ENCODE results near the gene NKX2-4. TPM values are rescaled to one million over a fixed set of nuclear protein-coding genes. Genes with fewer than 3 reads are reported as not detected.
"Not testable (repeated sequence)": the region's sequence is repeated elsewhere in the genome, so short reads cannot be mapped to it uniquely, and the experiment has no call there.

The NKX2-4 gene
- polyA plus RNA-seq, 1 donor = not detected

DNA sequence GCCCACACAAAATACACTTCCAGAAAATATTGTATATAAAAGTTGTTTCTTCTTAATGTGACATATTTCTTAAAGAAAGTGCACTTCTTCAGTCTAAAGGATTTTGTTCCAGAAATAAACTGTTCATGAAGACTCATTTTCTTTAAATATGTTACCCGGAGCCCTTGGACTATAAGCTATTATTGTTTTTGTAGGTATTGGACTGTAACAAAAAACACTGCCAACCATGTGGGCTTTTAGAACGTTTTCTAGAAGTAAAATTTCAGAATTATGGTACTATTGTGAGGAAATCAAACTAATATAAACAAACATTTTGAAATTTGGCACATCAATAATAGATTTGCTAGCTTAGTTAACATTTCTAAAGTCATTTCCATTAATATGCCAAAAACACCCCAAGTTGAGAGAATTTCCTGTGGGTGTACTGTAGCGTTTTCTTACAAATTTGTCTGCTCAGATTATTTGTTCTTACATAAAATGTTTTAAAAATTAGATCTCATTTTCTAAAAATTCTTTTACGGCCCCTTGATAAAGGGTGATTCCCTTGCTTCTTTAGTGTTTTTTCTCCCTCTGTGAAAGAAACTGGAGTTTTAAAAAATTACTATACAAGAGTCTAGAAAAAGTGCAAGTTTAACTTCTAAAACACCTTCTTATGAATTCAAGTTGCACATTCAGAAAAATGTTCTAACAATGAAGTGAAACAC lies 3.4 kb downstream of the NKX2-4 start:
- DNase-seq = no peak

GRCh38 chr20:21393166-21393565 lies 4.2 kb downstream of the NKX2-4 start:
- DNase-seq = no peak

GRCh38 chr20:21391972-21392352 lies 5.4 kb downstream of the NKX2-4 start:
- no peak for DNase-seq

- DNase-seq = no peak
Observed at GRCh38 chr20:21391185-21391971, 5.9 kb downstream of the NKX2-4 start.

DNA sequence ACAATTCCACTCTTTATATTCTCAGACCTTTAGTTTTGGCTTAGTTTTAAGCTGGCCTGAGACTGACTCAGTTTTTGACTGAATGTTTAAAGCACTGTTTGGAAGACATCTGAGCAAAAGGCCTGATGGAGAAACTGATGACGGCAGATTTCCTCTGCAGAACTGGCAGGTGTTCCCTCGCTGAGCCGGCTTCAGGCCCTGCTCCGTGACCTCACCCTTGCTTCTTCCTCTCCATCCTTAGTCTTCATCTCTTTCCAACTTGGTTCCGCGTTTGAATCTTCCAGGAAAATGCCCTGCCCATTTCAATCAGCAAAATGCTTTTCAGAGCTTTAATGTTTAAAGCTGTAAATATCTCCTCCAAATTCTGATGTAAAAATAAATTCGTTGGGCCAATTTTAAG lies 6.6 kb downstream of the NKX2-4 start:
- no peak for DNase-seq

- DNase-seq = no peak
Observed at GRCh38 chr20:21389368-21389767, 8.0 kb downstream of the NKX2-4 start.

DNA sequence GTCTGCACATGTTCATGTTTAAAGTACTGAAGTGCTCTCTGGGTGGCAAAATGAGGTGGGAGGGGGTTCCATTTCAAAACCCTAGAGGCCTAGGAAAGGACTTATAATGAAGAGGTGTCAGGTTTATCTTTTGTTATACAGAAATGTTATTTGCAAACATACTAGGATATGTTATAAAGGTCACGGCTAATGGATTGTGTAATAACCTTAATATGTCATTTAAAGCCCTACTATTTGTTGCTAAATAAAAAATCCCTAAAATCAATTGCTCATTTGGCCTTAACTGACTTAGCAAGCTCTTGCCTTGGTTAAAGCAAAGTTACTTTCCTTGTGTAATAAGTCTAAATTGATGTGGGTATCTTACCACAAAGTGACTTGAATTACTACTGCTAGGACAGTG lies 8.8 kb downstream of the NKX2-4 start:
- no peak for DNase-seq

DNA sequence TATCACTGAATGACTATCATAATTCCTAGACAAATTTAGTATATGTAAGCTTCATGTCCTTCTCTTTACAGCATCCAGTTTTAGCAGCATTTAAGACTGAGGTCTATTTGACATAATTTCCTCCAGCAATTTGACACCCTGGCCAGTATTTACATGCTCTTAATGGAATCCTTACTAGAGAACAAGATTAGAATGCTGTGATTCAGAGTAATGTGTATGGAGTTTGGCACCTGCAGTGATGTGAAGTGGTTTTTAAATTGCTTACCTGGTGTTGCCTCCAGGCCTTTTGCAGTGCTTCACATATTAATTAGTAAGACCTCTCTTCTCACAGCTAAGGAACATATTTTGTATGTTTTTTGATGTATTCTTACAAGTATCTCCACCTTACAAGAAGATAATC lies 9.8 kb downstream of the NKX2-4 start:
- DNase-seq = no peak

GRCh38 chr20:21386111-21386510 lies 11.2 kb downstream of the NKX2-4 start:
- DNase-seq = no peak

- DNase-seq = no peak
Observed at GRCh38 chr20:21384308-21384892, 12.9 kb downstream of the NKX2-4 start.

GRCh38 chr20:21381619-21382018 lies 15.7 kb downstream of the NKX2-4 start:
- no peak for DNase-seq

GRCh38 chr20:21380711-21381110 lies 16.6 kb downstream of the NKX2-4 start:
- no peak for DNase-seq

- DNase-seq = no peak
Observed at GRCh38 chr20:21378259-21378658, 19.1 kb downstream of the NKX2-4 start.

- DNase-seq = no peak
Observed at GRCh38 chr20:21377701-21378100, 19.6 kb downstream of the NKX2-4 start.

DNA sequence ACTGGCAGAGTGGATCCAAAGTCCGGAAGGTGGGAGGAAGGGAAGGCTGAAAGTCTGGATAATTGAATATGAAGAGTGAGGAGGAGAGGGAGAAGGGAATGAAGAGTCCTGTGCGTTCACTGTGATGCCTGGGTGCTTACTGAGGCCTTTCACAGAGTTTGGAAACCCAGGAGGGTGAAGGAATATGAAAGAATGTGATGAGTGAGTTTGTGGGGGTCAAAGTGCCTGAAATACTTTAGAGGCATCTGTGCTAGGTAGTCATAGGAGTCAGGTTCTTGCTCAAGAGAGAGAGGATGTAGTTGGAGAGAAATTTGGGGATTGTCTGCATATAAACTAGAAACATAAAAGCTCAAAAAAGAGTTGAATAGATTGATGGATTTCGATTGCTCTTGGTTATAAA lies 20.7 kb downstream of the NKX2-4 start:
- no peak for DNase-seq

GRCh38 chr20:21373436-21373835 lies 23.9 kb downstream of the NKX2-4 start:
- no peak for DNase-seq

DNA sequence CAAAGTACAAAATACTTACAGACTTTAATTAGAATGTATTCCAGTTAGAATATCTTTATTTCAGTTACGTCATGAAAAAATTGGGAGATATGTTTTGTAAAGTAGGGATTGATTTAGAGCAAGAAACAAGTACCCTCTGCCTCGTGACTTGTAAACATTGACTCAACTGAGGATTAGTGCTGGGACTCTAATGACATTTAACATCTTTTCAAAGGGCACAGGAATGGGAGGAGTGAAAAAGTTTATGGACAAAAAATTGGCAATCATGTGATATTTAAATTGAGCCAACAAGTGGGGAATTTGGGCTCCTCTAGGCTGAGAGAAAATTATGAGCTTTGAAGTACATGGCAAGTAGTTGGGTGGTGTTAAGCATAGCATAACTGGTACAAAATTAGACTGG lies 25.3 kb downstream of the NKX2-4 start:
- no peak for DNase-seq

- no peak for DNase-seq
Observed at GRCh38 chr20:21371193-21371592, 26.1 kb downstream of the NKX2-4 start.

DNA sequence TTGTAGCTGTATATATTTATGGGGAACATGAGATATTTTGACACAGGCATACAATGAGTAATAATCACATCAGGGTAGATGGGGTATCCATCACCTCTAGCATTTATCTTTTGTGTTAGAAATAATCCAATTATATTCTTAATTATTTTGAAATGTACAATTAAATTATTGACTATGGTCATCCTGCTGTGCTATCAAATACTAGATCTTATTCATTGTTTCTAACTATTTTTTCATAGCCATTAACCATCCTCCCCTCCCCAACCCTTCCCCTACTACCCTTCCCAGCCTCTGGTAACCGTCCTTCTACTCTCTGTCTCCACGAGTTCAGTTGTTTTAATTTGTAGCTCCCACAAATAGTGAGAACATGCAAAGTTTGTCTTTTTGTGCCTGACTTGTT lies 28.5 kb downstream of the NKX2-4 start:
- DNase-seq = no peak

DNA sequence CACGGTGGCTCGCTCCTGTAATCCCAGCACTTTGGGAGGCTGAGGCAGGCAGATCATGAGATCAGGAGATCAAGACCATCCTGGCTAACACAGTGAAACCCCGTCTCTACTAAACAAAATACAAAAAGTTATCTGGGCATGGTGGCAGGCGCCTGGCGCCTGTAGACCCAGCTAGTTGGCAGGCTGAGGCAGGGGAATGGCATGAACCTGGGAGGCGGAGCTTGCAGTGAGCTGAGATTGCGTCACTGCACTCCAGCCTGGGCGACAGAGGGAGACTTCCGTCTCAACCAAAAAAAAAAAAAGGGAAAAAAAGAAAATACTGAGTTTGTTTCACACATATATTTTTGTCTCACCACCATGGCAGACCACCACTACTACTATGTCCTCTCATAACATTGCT lies 31.1 kb downstream of the NKX2-4 start:
- not testable (repeated sequence) for DNase-seq

GRCh38 chr20:21365771-21366170 lies 31.6 kb downstream of the NKX2-4 start:
- DNase-seq = no peak

GRCh38 chr20:21364413-21364812 lies 32.9 kb downstream of the NKX2-4 start:
- no peak for DNase-seq

GRCh38 chr20:21361266-21361665 lies 36.1 kb downstream of the NKX2-4 start:
- DNase-seq = no peak

- DNase-seq = no peak
Observed at GRCh38 chr20:21360705-21361104, 36.6 kb downstream of the NKX2-4 start.

Measured in hindlimb muscle (tissue), 1 donor.